CD4-positive, alpha-beta T cell (primary cell): ENCODE results near the gene WDR74. TPM values are rescaled to one million over a fixed set of nuclear protein-coding genes. Genes with fewer than 3 reads are reported as not detected.

Experiments
- ATAC-seq: fragments of 200-7000 bp; cut with Tn5 transposase; one replicate; pipeline ENCODE4 v1.10.0; 2022; ENCODE audit warnings: mild to moderate bottlenecking; ENCODE audit not compliant: poor library complexity
- CTCF ChIA-PET: fragments of 350-600 bp; sonication (Branson Sonifier 250); formaldehyde crosslinking; loops from one replicate; lab custom pipeline; 2021; ENCODE audit warnings: antibody characterized with exemption, inconsistent platforms; lab: Charles Lee
- POLR2A ChIA-PET: fragments of 350-600 bp; sonication (Branson Sonifier 250); formaldehyde crosslinking; loops from one replicate; lab custom pipeline; 2021; ENCODE audit warnings: antibody characterized with exemption, inconsistent platforms; lab: Charles Lee
- DNase-seq, 14 experiments: peaks; one replicate each; pipeline ENCODE4 v3.0.0-alpha.2; 2013 to 2020; ENCODE audit warnings: mixed read lengths in 2 of 14
- H3K27ac ChIP-seq, 2 donors: one replicate each; pipeline versions ENCODE4 v1.5.1 to v1.7.0; 2013; ENCODE audit warnings: low read length in 2 of 2, low read depth in 1 of 2, mild to moderate bottlenecking in 1 of 2
- H3K27me3 ChIP-seq, 2 experiments: 1 replicate in 1 of 2; 2 replicates in 1 of 2; pipeline versions ENCODE4 v1.6.1 to v1.7.0; 2013; ENCODE audit warnings: low read length in 2 of 2, control low read depth in 1 of 2, mild to moderate bottlenecking in 1 of 2, moderate library complexity in 1 of 2; ENCODE audit not compliant: insufficient read depth in 2 of 2, control insufficient read depth in 1 of 2
- H3K36me3 ChIP-seq: one replicate; pipeline ENCODE4 v1.6.1; 2013; ENCODE audit warnings: low read length, control low read depth; ENCODE audit not compliant: insufficient read depth
- H3K4me1 ChIP-seq: one replicate; pipeline ENCODE4 v1.6.1; 2013; ENCODE audit warnings: low read length, control low read depth; ENCODE audit not compliant: insufficient read depth
- H3K4me3 ChIP-seq: one replicate; pipeline ENCODE4 v1.5.1; 2013; ENCODE audit warnings: mild to moderate bottlenecking, low read length, moderate library complexity
- H3K9me3 ChIP-seq, 2 experiments: 1 replicate in 1 of 2; 2 replicates in 1 of 2; pipeline versions ENCODE4 v1.6.1 to v1.7.0; 2013; ENCODE audit warnings: low read length in 2 of 2, mild to moderate bottlenecking in 2 of 2, control low read depth in 1 of 2, moderate library complexity in 1 of 2; ENCODE audit not compliant: control insufficient read depth in 1 of 2, insufficient read depth in 1 of 2
- H3K27ac Mint-ChIP-seq: one replicate; pipeline ENCODE4 v1.8.0; 2020; ENCODE audit warnings: mixed read lengths
- H3K27me3 Mint-ChIP-seq: one replicate; pipeline ENCODE4 v1.8.0; 2021; ENCODE audit warnings: mixed read lengths
- H3K36me3 Mint-ChIP-seq: one replicate; pipeline ENCODE4 v1.8.0; 2021; ENCODE audit warnings: low read depth, mixed read lengths
- H3K4me1 Mint-ChIP-seq: one replicate; pipeline ENCODE4 v1.8.0; 2021; ENCODE audit warnings: low read depth, mixed read lengths
- H3K4me3 Mint-ChIP-seq: one replicate; pipeline ENCODE4 v1.8.0; 2020; ENCODE audit warnings: mild to moderate bottlenecking, mixed read lengths
- H3K9me3 Mint-ChIP-seq: one replicate; pipeline ENCODE4 v1.8.0; 2020; ENCODE audit warnings: mixed read lengths
- intact Hi-C, 2 experiments: fragments of 100-400 bp; cut with DNase I in 1 of 2; cut with micrococcal nuclease in 1 of 2; formaldehyde crosslinking; loops; one replicate each; pipeline versions ENCODE4 v1.15.1 to v1.9.0; 2023 to 2025; cut with DNase I, micrococcal nuclease
- total RNA-seq, 174 experiments: library from RNA in 2 of 174; stranded (reverse) in 2 of 174; gene quantifications; one replicate each; pipeline ENCODE4 v1.2.3 and lab custom pipeline; 2021 to 2026
- TF ChIP-seq, protein P1 (sequence below): fragments of 200-600 bp; IDR thresholded peaks from one replicate; pipeline ENCODE4 v1.8.0; 2022; ENCODE audit warnings: antibody characterized with exemption, mild to moderate bottlenecking

The WDR74 gene
- total RNA-seq, 2 experiments from 2014 or later = 289 to 297 TPM

DNA sequence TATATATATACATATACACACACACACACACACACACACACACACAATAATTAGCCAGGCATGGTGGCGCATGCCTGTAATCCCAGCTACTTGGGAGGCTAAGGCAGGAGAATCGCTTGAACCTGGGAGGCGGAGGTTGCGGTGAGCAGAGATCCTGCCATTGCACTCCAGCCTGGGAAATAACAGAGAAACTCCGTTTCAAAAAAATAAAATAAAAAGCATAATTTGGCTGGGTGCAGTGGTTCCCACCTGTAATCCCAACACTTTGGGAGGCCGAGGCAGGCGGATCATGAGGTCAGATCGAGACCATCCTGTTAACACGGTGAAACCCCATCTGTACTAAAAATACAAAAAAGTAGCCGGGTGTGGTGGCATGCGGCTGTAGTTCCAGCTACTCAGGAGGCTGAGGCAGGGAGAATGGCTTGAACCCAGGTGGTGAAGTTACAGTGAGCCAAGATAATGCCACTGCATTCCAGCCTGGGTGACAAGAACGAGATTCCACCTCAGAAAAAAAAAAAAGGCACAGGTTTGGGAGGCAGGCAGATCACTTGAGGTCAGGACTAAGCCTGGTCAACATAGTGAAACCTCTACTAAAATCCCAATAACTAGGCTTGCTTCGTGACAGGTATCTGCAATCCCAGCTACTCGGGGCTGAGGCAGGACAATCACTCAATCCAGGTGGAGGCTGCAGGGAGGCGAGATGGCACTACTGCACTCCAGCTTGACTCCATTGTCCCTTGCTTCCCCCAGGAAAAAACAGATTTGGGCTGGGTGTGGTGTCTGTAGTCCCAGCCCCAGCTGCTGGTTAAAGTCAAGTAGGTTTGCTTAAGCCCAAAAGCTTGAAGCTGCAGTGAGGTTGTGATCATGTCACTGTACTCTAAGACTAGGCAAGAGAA, 11.8 kb upstream of the WDR74 start:
- H3K4me3 Mint-ChIP-seq = peak overlapping the region; percentile 57

DNA sequence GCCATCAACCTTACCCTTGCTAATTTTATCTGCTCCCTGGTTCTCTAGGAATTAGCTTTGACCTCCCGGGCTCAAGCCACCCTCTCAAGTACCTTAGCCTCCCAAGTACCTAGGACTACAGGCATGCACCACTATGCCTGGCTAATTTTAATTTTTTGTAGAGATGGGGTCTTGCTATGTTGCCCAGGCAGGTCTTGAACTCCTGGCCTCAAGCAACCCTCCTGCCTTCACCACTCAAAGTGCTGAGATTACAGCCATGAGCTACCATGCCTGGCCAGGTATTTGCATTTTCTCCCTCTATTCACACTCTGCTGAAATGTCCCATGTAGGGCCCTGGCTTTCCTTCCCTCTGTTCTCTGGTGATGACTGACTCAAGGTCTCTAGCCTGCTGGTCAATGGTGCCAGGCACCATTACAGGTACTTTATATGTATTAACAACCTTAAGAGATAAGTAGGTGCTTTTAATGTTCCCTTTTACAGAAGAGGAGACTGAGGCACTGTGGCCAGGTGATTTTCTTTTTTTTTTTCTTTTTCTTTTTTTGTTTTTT, 8.5 kb upstream of the WDR74 start:
- TF ChIP-seq, protein P1, sequence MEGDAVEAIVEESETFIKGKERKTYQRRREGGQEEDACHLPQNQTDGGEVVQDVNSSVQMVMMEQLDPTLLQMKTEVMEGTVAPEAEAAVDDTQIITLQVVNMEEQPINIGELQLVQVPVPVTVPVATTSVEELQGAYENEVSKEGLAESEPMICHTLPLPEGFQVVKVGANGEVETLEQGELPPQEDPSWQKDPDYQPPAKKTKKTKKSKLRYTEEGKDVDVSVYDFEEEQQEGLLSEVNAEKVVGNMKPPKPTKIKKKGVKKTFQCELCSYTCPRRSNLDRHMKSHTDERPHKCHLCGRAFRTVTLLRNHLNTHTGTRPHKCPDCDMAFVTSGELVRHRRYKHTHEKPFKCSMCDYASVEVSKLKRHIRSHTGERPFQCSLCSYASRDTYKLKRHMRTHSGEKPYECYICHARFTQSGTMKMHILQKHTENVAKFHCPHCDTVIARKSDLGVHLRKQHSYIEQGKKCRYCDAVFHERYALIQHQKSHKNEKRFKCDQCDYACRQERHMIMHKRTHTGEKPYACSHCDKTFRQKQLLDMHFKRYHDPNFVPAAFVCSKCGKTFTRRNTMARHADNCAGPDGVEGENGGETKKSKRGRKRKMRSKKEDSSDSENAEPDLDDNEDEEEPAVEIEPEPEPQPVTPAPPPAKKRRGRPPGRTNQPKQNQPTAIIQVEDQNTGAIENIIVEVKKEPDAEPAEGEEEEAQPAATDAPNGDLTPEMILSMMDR = no peak
- H3K27me3 ChIP-seq = no peaks in the 10 kb centered on the region
- ChIA-PET CTCF (no interaction called here), POLR2A (interaction anchor here (0.6 kb wide), 1 partner anchor 60 kb away, joined by 3 read pairs; the partner anchor contains the start of gene TMEM179B)
- Mint-ChIP-seq H3K4me1 (peaks cover 19% of the 10 kb centered on the region), H3K27me3 (no peaks in the 10 kb centered on the region), H3K27ac (peak overlapping the region; percentile 51), H3K9me3 (no peaks in the 10 kb centered on the region), H3K4me3 (peak overlapping the region; percentile 30), H3K36me3 (peaks cover 15% of the 10 kb centered on the region)
- DNase-seq = no peak
- H3K27ac ChIP-seq = no peak overlapping the region
- no peak for ATAC-seq
- H3K9me3 ChIP-seq = no peaks in the 10 kb centered on the region
- H3K4me1 ChIP-seq = peaks cover 16% of the 10 kb centered on the region
- intact Hi-C loops = no loop called here
- peaks cover 18% of the 10 kb centered on the region for H3K36me3 ChIP-seq
- H3K4me3 ChIP-seq = no peak overlapping the region

More for the DNA sequence above, 11.8 kb upstream of the WDR74 start:
- DNase-seq (no peak), ATAC-seq (no peak)
- no peaks in the 10 kb centered on the region for H3K27me3 Mint-ChIP-seq
- H3K36me3 Mint-ChIP-seq = peaks cover 48% of the 10 kb centered on the region
- TF ChIP-seq, protein P1 = no peak
- ChIA-PET CTCF (interaction anchor here (0.7 to 3.3 kb wide), 2 partner anchors 14 to 65 kb away, joined by 3 to 13 read pairs; partner anchors contain the start of gene TMEM179B), POLR2A (interaction anchor here (1.2 to 9.4 kb wide), 8 partner anchors 9 to 260 kb away, joined by 3 to 599 read pairs (median 4); partner anchors contain the start of genes C11orf98, CSKMT, HNRNPUL2 and NXF1)
- Histone ChIP-seq H3K4me1 (peaks cover 31% of the 10 kb centered on the region), H3K4me3 (no peak overlapping the region), H3K27me3 (no peaks in the 10 kb centered on the region), H3K36me3 (peaks cover 38% of the 10 kb centered on the region), H3K27ac (peak overlapping the region; percentile 10 to 26), H3K9me3 (no peaks in the 10 kb centered on the region)
- peaks cover 52% of the 10 kb centered on the region for H3K4me1 Mint-ChIP-seq
- intact Hi-C loops = no loop called here
- no peaks in the 10 kb centered on the region for H3K9me3 Mint-ChIP-seq
- peak overlapping the region; percentile 57 for H3K27ac Mint-ChIP-seq

DNA sequence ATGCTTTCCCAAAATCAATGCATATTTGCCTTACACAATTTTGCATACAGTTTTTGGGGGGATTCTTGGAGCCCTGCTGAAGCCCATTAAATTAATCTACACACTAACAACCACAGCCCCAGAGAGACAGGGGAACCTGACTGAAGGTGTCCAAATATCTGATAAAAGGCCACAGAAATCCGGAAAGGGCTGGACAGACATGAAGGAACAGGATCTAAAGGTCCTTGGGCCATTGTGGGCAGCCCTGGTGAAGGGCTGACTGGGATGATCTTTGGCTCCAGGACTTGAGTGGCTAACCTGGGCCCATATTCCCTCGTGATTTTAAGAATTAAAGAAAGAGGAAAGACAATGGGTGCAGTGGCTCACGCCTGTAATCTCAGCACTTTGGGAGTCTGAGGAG, 6.8 kb upstream of the WDR74 start:
- peaks cover 2% of the 10 kb centered on the region for H3K4me1 Mint-ChIP-seq
- no peaks in the 10 kb centered on the region for H3K9me3 Mint-ChIP-seq
- ChIA-PET CTCF (no interaction called here), POLR2A (interaction anchor here (7.6 kb wide), 1 partner anchor 8 kb away, joined by 599 read pairs; no protein-coding TSS in a partner anchor)
- H3K36me3 Mint-ChIP-seq = no peaks in the 10 kb centered on the region
- Histone ChIP-seq H3K4me3 (no peak overlapping the region), H3K9me3 (no peaks in the 10 kb centered on the region), H3K27ac (no peak overlapping the region), H3K4me1 (peaks cover 21% of the 10 kb centered on the region), H3K27me3 (no peaks in the 10 kb centered on the region), H3K36me3 (peaks cover 2% of the 10 kb centered on the region)
- DNase-seq (no peak), ATAC-seq (no peak)
- TF ChIP-seq, protein P1 = no peak
- intact Hi-C loops = no loop called here
- no peak overlapping the region for H3K27ac Mint-ChIP-seq
- no peak overlapping the region for H3K4me3 Mint-ChIP-seq
- no peaks in the 10 kb centered on the region for H3K27me3 Mint-ChIP-seq
